NCI-H1048 (cell line): ENCODE data around the gene OSR1.
"Not testable (repeated sequence)": the region's sequence is repeated elsewhere in the genome, so short reads cannot be mapped to it uniquely, and the experiment has no call there.

Experiments used
- DNase-seq: peaks from one replicate; lab custom pipeline; 2025; lab: John Stamatoyannopoulos, UW

Gene OSR1

DNA sequence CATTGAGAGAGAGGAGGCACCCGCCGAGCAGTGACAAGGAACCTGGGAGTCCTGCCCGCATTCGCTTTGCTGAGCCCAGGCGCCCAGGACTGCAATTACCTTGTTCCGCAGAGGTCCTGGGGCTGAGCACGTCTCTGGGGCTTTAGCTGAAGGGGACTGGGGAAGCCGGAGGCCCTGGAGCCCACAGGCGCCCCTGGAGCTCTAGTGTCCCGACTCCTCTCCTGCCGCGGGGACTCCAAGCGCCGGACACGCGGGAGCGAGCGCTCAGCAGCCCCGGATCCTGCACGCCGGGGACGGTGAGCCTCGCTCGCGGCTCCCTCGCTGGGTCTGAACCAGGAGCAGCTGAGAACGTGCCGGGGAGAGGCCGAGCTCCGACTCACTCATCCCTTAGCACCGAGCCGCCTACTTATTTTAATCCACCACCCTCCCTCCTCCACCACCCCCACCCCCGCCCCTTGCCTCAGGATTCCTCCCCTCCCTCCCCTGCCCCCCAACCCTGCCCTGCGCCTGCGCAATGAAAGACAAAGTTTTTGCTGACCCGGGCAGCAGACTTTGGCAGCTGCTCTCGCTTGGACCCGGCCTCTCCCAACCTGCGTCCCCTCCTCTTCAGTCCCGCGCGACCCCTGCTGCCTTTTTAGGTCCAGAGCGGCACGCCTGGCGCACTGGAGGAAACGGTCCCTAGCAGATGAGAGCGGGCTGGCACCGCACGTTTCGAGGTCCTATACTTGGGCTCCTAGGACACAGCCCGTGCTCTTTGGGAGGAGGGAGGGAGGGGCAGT is at the start of gene OSR1:
OSR1 (minus strand) TSS at position 382 of the 779 bp plus-strand sequence. CDS start 4,818 bp downstream, outside the sequence.
- no peak for DNase-seq

DNA sequence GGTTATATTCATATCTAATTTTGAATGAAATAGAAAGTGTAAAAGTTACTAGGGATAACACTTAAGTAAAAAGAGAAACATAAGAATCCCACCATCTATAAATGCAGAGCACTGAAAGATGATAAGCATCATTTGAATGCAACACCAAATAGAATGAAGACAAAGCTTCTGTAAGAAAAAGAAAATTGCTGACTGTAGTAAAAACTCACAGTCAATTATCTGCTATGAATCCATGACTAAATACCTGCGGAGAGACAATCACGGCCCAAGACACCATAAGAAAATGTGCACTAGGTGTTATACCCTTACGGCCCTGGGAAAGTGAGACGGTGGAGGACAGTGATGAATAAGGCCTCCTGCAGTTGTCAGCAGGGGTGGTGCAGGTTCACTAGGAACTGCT is 45.4 kb upstream of the OSR1 start:
- no peak for DNase-seq

GRCh38 chr2:19392191-19392590 is 33.8 kb upstream of the OSR1 start:
- DNase-seq = no peak

DNA sequence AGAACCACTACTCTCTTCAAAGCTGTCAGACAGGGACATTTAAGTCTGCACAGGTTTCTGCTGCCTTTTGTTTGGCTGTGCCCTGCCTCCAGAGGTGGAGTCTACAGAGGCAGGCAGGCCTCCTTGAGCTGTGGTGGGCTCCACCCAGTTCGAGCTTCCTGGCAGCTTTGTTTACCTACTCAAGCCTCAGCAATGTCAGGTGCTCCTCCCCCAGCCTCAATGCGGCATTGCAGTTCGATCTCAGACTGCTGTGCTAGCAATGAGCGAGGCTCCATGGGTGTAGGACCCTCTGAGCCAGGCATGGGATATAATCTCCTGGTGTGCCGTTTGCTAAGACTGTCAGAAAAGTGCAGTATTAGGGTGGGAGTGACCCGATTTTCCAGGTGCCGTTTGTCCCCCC is 31.0 kb upstream of the OSR1 start:
- DNase-seq = not testable (repeated sequence)

DNA sequence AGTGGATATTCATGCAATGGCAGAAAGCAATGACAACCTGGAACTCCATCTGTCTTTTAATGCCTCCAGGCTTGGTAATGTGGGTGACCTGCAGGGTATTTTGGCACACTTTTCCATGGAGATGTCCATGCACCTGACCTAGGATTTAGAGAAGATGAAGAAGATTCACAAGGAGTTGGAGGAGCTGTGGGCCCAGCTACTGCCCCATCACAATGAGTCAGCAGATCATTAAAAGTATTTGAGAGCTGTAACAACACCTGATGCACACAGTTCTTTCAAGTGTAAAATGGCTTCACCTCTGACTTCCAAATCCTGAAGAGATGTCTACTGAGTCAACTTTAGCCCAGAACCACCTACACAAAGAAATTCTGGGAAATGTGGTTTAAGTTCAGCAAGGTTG is 22.1 kb upstream of the OSR1 start:
- no peak for DNase-seq

DNA sequence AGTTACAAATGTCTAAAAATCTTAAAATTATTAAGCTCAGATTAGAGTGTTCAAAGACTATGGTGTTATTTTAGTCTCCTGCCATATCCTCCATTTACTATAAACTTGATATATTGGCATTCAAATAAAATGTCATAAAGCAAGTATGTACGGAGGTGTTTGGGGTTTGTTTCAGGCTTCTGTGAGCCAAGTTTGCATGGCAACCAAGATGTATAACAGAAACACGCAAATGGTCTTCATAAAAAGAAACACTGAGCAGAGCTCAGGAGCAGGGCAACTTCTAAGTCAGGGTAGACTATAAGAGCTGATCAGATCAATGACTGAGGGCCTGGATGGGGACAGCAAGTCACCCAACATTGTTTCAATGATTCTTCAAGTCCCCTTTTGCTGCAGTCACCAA is 20.5 kb upstream of the OSR1 start:
- no peak for DNase-seq

DNA sequence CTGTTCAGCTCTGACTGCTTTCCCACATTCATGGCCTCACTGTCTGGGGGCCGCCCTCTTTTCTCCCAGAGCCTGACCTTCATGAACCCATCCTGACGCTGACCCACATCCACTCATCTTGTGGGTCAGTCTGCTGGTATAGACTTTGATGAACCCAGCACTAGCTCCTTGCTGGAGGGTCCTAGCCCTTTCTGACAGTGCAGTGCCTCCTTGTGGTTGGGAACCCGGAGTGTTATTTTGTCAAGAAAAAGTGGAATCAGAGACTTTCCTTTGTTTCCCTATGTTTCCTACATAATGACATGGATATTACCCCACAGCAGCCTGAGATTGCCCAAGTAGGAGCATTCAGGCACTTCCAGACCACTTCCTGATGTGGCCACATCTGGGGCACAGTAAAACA is 19.3 kb upstream of the OSR1 start:
- DNase-seq = no peak

GRCh38 chr2:19373352-19373751 is 14.9 kb upstream of the OSR1 start:
- DNase-seq = no peak

- no peak for DNase-seq
These were observed 13.7 kb upstream of the OSR1 start for GRCh38 chr2:19371996-19372582.

DNA sequence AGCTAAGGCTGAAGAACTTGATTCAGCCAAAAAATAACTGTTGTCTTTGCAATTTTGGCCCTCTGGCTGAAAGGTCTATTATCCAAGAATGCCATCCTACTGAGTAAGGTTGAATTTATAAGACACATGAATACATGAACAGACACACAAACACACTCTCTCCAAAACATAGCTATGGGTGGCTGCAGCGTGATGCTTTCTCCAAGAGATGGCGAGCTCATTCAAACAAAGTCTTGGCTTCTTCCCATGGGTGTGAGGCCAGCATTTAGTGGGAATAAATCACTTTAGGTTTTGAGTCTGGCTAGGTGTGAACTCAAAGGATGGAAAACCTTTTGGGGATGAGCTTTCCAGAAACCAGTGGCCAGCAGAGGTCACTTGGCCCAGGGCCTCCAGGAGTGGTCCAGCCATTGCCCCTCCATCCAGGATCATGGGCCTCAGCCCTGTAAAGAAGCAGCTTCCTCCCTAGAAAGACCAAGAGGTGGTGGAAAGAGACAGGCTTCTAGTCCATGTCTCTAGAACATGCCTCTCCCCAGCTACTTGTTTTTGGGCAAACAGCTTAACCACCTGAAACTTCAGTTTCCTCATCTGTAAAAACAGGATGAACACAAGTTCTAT is 11.0 kb upstream of the OSR1 start:
- no peak for DNase-seq

GRCh38 chr2:19368760-19369159 is 10.3 kb upstream of the OSR1 start:
- no peak for DNase-seq

DNA sequence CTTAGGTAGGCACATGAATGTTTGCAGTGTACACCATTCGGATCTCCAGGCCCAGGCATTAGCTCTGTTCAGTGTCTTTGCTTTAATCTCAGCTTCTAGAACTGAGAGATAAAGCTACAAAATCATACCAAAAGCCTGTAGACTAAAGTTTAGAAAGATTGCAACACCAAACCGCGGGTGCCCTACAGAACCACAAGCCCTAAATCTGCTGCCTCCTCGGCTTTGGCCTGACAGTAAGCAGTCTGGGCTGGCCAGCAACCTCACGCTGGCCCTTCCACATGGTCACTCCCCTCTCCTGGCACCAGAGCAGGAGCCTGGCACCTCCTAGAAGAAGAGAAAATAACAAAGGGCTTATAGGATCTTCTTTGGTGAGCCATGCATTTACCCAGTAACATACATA is 8.9 kb upstream of the OSR1 start:
- no peak for DNase-seq

DNA sequence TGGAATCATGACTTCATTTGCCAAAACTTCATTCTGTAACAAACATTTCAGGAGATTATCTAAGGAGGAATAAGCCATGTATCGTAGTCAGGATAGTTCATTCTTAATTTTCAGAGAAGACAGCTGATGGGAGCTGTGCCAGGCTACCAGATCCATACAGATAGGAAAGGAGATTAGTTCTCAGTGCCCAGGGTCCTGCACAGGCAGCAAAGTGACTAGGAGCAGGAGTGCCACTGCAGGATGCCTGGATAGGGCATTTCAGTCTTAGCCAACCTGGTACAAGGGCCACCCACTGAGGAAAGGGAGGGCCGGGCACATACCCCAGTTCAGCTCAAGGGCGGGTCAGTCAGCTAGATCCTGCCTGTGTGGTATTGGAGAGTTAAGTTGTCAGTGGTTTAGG is 6.7 kb upstream of the OSR1 start:
- no peak for DNase-seq

DNA sequence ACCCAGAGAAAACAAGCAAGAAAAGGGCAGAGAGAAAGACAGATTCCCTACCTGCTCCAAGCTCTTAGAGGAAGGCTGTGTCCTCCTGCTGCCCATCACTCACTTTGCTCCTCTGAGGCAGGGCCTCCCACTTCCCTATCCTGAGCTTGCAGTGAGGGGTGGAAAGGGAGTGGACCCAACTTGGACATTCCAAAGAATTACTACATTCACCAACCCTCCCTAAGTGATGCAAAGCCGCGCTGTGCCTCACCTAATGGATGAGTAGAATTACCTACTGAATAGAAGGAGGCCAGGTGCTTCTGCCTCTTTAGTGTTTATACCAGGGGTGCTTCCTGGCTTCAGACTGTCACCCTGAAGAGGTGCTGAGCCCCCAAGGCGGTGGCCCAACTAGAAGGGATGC is 5.6 kb upstream of the OSR1 start:
- DNase-seq = no peak

GRCh38 chr2:19363474-19363778 is 5.0 kb upstream of the OSR1 start:
- DNase-seq = no peak

GRCh38 chr2:19362755-19363473 is 4.5 kb upstream of the OSR1 start:
- DNase-seq = peak; percentile 74

DNA sequence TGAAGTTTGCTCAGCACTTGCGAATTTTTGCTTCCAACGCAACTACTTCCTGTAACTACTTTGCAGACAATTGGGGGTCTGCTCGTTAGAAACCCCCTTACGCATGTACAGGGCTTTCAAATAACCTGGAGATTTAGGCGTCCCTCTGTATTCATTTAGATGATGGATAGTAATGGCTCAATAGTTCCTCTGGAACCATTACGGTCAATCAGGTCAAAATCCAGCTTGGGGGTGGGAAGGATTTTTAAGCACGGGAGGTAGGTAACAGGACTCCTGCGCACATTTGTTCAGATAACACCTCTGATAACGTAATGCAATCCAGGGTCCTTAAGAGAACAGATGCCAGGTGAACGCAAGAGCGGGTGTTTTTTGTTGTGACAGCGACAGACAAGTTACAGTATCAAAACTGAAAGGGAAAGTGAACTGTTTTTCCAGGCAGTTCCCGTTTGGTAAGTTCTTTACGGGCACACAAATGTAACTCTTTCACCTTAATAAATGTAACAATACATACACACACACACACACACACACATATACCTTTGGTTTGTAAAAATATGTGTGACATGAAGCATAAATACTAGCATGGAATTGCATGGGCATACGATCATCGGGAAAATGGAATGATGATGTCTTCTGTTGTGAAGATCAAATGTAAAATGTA is 3.8 kb upstream of the OSR1 start:
- no peak for DNase-seq

DNA sequence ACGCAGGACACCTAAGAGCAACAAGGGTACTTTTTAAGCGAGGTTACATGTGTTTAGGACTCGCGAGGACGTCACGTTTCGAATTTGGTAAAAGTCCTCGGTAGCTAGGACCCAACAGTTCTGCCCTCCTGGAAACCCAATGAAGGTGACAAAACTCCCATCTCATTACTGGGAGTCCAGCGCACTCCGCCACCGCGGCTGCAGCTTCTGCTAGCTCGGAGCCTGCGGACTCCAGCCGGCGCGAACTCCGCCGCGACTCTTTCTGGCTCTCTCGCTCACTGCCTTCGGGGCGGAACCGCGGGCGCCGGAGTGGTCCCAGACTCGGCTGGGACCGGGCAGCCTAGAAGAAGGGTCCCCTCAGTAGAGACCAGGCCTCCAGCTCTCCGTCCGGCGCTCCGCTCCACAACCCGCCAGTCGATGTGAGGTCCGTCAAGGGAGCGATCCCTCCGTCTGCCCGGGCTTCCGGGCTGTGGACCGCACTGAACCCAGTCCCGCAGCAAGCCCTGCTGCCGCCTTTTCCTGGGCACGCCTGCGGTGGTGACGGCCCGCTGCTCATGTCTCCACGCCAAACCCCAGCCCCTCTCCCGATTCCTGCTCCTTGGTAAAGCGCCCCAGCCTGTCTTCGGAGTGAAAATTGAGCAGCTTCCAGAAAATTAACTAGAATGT is 3.0 kb upstream of the OSR1 start:
- DNase-seq = no peak

DNA sequence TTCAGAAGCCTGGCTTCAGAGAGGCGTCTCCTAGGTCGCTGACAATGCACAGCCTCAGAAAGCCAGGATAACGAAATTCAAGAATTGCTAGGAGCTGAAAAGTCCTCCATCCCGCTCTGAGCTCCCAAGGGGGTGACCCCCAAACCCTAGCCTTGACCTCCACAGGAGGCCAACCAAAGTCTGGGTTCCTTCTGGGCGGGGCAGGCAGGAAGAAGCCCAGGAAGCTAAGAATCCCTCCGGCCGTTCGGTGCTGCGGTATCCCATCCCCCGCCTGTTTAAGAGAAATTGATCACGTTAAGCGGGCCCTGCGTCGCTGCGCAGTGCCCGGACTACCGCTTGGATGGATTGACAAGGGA is 2.5 kb upstream of the OSR1 start:
- DNase-seq = no peak

GRCh38 chr2:19360266-19360965 is 2.0 kb upstream of the OSR1 start:
- no peak for DNase-seq

DNA sequence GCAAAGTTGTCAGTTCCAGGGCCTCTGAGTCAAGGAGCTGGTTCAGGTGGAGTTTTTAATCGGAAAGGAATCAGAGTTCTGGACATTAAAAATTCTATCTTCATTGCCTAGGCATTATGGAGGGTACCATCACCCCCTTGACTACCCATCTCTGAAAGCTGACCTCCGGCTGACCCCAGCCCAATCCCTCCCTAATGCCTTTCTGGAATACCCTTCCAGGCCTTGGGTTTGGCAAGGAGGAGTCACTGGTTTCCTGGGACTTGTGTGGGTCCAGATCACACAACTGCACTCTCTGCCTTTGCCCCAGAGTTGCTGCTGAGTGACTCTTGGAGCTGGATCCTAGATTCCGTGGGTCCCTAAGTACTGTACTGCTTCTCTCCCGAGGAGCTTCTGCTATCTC is 1.0 kb upstream of the OSR1 start:
- DNase-seq = no peak

GRCh38 chr2:19359021-19359357 is 566 bp upstream of the OSR1 start:
- no peak for DNase-seq
